Measurements from ENCODE around the gene PRKCH.

The PRKCH gene

DNA sequence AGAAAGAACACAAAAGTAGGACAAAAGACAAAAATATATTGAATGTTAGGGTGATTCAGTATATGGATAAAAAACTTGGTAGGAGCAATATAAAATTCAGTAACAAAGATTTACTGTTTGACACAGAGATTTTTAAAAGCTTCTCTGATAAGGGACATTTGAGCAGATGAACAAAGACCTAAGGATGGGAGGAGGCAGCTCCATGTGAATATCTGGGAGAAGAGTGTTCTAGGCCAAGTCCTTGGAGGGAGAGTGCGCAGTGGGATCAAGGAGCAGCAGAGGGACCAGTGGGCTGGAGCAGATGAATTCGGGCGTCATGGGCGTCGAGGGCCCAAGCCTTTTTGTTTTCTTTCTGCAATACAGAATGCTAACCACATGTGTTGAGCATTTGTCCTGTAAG, 174.4 kb downstream of the PRKCH start:
- Histone ChIP-seq H3K36me3 (ENCODE audit: control insufficient read depth, insufficient read depth, low read length) (no peaks in the 10 kb centered on the region), H3K4me1 (ENCODE audit: control insufficient read depth, insufficient read depth, low read length) (peaks cover 13% of the 10 kb centered on the region), H3K27me3 (ENCODE audit: control insufficient read depth, insufficient read depth, low read length) (no peaks in the 10 kb centered on the region)

GRCh38 chr14:61498303-61498702, 176.9 kb downstream of the PRKCH start:
- no peaks in the 10 kb centered on the region for H3K9me3 ChIP-seq (ENCODE audit: control insufficient read depth, insufficient read depth, low read length)
- H3K36me3 ChIP-seq (ENCODE audit: control insufficient read depth, insufficient read depth, low read length), result no peaks in the 10 kb centered on the region
- no peak overlapping the region for H3K4me3 ChIP-seq (ENCODE audit: low read depth, low read length)
- H3K27me3 ChIP-seq (ENCODE audit: control insufficient read depth, insufficient read depth, low read length), result no peaks in the 10 kb centered on the region
- no peak overlapping the region for H3K9ac ChIP-seq (ENCODE audit: low read depth, low read length)
- H3K4me1 ChIP-seq (ENCODE audit: control insufficient read depth, insufficient read depth, low read length), result peaks cover 33% of the 10 kb centered on the region

More for the DNA sequence above, 174.4 kb downstream of the PRKCH start:
- no peaks in the 10 kb centered on the region for H3K9me3 ChIP-seq (ENCODE audit: control insufficient read depth, insufficient read depth, low read length)
- H3K9ac ChIP-seq (ENCODE audit: low read depth, low read length), result no peak overlapping the region
- H3K4me3 ChIP-seq (ENCODE audit: low read depth, low read length), result no peak overlapping the region

DNA sequence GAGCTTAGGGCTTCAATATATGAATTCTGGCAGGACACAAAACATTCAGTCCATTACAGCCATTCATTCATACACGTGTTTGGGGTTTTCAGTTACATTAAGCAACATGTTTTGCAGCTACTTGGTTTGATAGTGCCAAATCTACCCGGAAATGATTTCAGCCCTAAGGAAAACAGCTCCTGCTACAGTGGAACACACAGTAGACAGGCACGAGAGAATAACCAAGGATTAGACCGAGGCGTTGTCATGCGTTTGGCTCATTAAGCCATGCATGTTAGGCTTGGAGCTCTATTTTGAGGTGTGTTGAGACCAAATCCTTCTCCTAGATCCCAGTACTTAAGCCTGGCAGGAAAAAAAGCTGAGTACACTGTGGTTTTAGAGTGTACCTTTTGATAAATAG, 177.4 kb downstream of the PRKCH start:
- H3K36me3 ChIP-seq (ENCODE audit: control insufficient read depth, insufficient read depth, low read length), result no peaks in the 10 kb centered on the region
- no peak overlapping the region for H3K9ac ChIP-seq (ENCODE audit: low read depth, low read length)
- H3K4me1 ChIP-seq (ENCODE audit: control insufficient read depth, insufficient read depth, low read length), result peaks cover 38% of the 10 kb centered on the region

GRCh38 chr14:61499991-61500390, 178.6 kb downstream of the PRKCH start:
- Histone ChIP-seq H3K9me3 (ENCODE audit: control insufficient read depth, insufficient read depth, low read length) (no peaks in the 10 kb centered on the region), H3K36me3 (ENCODE audit: control insufficient read depth, insufficient read depth, low read length) (no peaks in the 10 kb centered on the region), H3K9ac (ENCODE audit: low read depth, low read length) (no peak overlapping the region), H3K27me3 (ENCODE audit: control insufficient read depth, insufficient read depth, low read length) (no peaks in the 10 kb centered on the region), H3K4me1 (ENCODE audit: control insufficient read depth, insufficient read depth, low read length) (peaks cover 38% of the 10 kb centered on the region), H3K4me3 (ENCODE audit: low read depth, low read length) (no peak overlapping the region)

More for the DNA sequence above, 177.4 kb downstream of the PRKCH start:
- H3K27me3 ChIP-seq (ENCODE audit: control insufficient read depth, insufficient read depth, low read length), result no peaks in the 10 kb centered on the region
- H3K9me3 ChIP-seq (ENCODE audit: control insufficient read depth, insufficient read depth, low read length), result no peaks in the 10 kb centered on the region
- no peak overlapping the region for H3K4me3 ChIP-seq (ENCODE audit: low read depth, low read length)

GRCh38 chr14:61501714-61502458, 180.5 kb downstream of the PRKCH start:
- H3K4me3 ChIP-seq (ENCODE audit: low read depth, low read length), result no peak overlapping the region
- no peaks in the 10 kb centered on the region for H3K27me3 ChIP-seq (ENCODE audit: control insufficient read depth, insufficient read depth, low read length)
- no peaks in the 10 kb centered on the region for H3K9me3 ChIP-seq (ENCODE audit: control insufficient read depth, insufficient read depth, low read length)
- H3K36me3 ChIP-seq (ENCODE audit: control insufficient read depth, insufficient read depth, low read length), result no peaks in the 10 kb centered on the region
- H3K4me1 ChIP-seq (ENCODE audit: control insufficient read depth, insufficient read depth, low read length), result peaks cover 44% of the 10 kb centered on the region
- H3K9ac ChIP-seq (ENCODE audit: low read depth, low read length), result peak overlapping the region; percentile 19

GRCh38 chr14:61502459-61503093, 181.2 kb downstream of the PRKCH start:
- peak overlapping the region; percentile 11 for H3K4me3 ChIP-seq (ENCODE audit: low read depth, low read length)
- peaks cover 45% of the 10 kb centered on the region for H3K4me1 ChIP-seq (ENCODE audit: control insufficient read depth, insufficient read depth, low read length)
- peak overlapping the region; percentile 19 for H3K9ac ChIP-seq (ENCODE audit: low read depth, low read length)
- no peaks in the 10 kb centered on the region for H3K27me3 ChIP-seq (ENCODE audit: control insufficient read depth, insufficient read depth, low read length)
- H3K9me3 ChIP-seq (ENCODE audit: control insufficient read depth, insufficient read depth, low read length), result no peaks in the 10 kb centered on the region
- H3K36me3 ChIP-seq (ENCODE audit: control insufficient read depth, insufficient read depth, low read length), result no peaks in the 10 kb centered on the region

DNA sequence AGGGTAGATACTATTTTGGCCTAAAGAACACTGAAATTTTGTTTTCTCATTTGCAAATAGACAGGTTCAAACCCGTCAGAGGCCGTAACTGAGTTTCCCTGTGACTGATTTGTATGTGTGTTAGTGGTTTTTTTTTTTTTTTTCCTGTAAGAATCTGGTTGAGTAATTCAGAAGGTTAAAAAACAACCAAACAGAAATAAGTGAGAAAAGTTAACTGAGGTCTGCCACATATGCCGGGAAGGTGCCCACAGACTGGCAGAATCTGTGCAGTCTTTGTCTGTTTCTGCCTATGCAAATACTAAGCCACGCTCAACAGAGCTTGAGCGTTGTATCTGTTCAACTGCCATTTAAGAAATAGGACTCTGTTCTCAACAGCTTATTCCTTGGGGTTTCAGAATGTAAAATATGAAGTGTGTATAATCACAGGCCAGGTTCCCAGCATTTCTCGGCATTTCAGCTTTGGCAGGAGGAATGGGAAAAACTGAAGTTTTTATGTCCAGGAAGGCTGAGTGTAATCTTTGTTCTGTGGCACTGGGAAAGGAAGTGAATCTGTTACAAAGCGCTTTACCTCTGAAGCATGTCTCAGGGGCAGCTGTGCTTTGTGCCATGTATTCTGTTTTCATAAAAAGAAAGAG, 181.9 kb downstream of the PRKCH start:
- Histone ChIP-seq H3K4me3 (ENCODE audit: low read depth, low read length) (no peak overlapping the region), H3K9me3 (ENCODE audit: control insufficient read depth, insufficient read depth, low read length) (no peaks in the 10 kb centered on the region), H3K27me3 (ENCODE audit: control insufficient read depth, insufficient read depth, low read length) (no peaks in the 10 kb centered on the region), H3K9ac (ENCODE audit: low read depth, low read length) (peak overlapping the region; percentile 19), H3K36me3 (ENCODE audit: control insufficient read depth, insufficient read depth, low read length) (no peaks in the 10 kb centered on the region), H3K4me1 (ENCODE audit: control insufficient read depth, insufficient read depth, low read length) (peaks cover 45% of the 10 kb centered on the region)

- H3K9me3 ChIP-seq (ENCODE audit: control insufficient read depth, insufficient read depth, low read length), result no peaks in the 10 kb centered on the region
- peaks cover 32% of the 10 kb centered on the region for H3K4me1 ChIP-seq (ENCODE audit: control insufficient read depth, insufficient read depth, low read length)
- H3K4me3 ChIP-seq (ENCODE audit: low read depth, low read length), result no peak overlapping the region
- no peak overlapping the region for H3K9ac ChIP-seq (ENCODE audit: low read depth, low read length)
- no peaks in the 10 kb centered on the region for H3K27me3 ChIP-seq (ENCODE audit: control insufficient read depth, insufficient read depth, low read length)
- no peaks in the 10 kb centered on the region for H3K36me3 ChIP-seq (ENCODE audit: control insufficient read depth, insufficient read depth, low read length)
Observed at GRCh38 chr14:61504901-61505300, 183.5 kb downstream of the PRKCH start.

DNA sequence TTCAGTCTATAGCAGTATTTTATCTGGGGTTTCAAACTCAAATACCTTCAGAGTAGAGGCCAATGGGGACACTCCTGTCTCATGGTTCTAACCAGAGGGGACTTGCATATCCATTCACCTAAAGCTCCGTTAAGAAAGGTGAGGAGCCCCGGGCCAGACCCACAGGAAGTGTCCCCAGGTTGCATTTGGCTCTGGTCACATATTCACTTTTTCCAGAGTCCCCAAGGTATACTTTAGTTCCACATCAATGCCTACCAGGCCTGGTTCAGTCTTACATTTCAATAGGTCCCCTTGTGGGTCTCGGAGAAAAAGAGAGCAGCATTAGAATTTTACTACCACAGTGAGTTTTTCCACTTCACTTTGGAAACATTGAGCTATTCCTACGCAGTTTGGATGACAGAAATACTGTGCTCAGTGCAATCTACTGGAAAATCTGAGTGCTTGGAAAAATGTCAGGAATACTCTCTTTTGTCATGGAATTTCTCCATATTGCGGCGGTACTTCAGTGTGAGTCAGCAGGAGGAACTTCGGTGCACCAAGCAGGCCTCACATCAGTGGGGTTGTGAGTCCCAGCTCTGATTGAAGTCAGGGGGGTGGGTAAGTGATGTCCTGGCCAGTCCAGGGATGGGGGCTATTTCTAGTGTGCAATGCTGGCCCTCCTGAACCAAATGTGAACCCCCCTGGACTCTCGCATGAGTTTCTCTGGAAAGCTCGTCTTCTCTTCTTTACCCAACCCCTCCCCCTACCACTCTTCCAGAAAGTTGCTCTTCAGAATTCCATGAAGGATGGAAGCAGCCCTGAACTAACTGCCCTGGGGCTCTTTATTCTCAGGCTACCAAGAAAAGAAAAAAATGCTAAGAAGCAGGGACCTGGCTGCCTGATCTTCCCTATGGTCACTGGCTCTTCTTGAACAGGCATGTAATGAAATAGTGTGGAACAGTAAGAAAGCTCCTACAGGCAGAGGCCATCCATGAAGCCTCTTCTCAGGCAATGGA, 184.7 kb downstream of the PRKCH start:
- H3K36me3 ChIP-seq (ENCODE audit: control insufficient read depth, insufficient read depth, low read length), result no peaks in the 10 kb centered on the region
- H3K4me1 ChIP-seq (ENCODE audit: control insufficient read depth, insufficient read depth, low read length), result peaks cover 31% of the 10 kb centered on the region
- no peak overlapping the region for H3K9ac ChIP-seq (ENCODE audit: low read depth, low read length)

GRCh38 chr14:61508526-61508925, 187.1 kb downstream of the PRKCH start:
- Histone ChIP-seq H3K9ac (ENCODE audit: low read depth, low read length) (no peak overlapping the region), H3K9me3 (ENCODE audit: control insufficient read depth, insufficient read depth, low read length) (no peaks in the 10 kb centered on the region), H3K27me3 (ENCODE audit: control insufficient read depth, insufficient read depth, low read length) (no peaks in the 10 kb centered on the region), H3K36me3 (ENCODE audit: control insufficient read depth, insufficient read depth, low read length) (no peaks in the 10 kb centered on the region), H3K4me3 (ENCODE audit: low read depth, low read length) (no peak overlapping the region), H3K4me1 (ENCODE audit: control insufficient read depth, insufficient read depth, low read length) (peaks cover 10% of the 10 kb centered on the region)

More for the DNA sequence above, 184.7 kb downstream of the PRKCH start:
- Histone ChIP-seq H3K9me3 (ENCODE audit: control insufficient read depth, insufficient read depth, low read length) (no peaks in the 10 kb centered on the region), H3K27me3 (ENCODE audit: control insufficient read depth, insufficient read depth, low read length) (no peaks in the 10 kb centered on the region), H3K4me3 (ENCODE audit: low read depth, low read length) (no peak overlapping the region)

Data from iPS-15b (cell line).